H1 (cell line): ENCODE measurements around the gene EIF2AK2. TPM values are rescaled to one million over a fixed set of nuclear protein-coding genes. Genes with fewer than 3 reads are reported as not detected.

ENCODE experiments used
- CTCF ChIA-PET: fragments of 300-600 bp; sonication (Branson Sonifier 250); formaldehyde crosslinking; loops from one replicate; lab custom pipeline; 2021; ENCODE audit not compliant: partially characterized antibody; lab: Charles Lee
- POLR2A ChIA-PET: fragments of 300-600 bp; sonication (Branson Sonifier 250); formaldehyde crosslinking; loops from one replicate; lab custom pipeline; 2021; ENCODE audit warnings: inconsistent platforms; ENCODE audit not compliant: partially characterized antibody; lab: Charles Lee
- DNase-seq, 2 experiments: peaks; one replicate each; pipeline versions ENCODE4 v3.0.0 to v3.0.0-alpha.2; 2010 to 2022; ENCODE audit warnings: low spot score in 2 of 2, low read depth in 1 of 2, mixed read lengths in 1 of 2
- FAIRE-seq: peaks from 2 replicates; lab custom pipeline; 2011; peaks lifted over from hg19 to GRCh38; lab: Jason Lieb, UNC
- H2AFZ ChIP-seq: 2 replicates; pipeline ENCODE4 v1.8.1; 2012; ENCODE audit warnings: low read length, inconsistent platforms
- H2AK5ac ChIP-seq: 2 replicates; pipeline ENCODE4 v1.6.1; 2013; ENCODE audit warnings: low read depth, low read length
- H2BK120ac ChIP-seq: replicated peaks from 2 replicates; pipeline ENCODE3; 2013; ENCODE audit warnings: low read depth, low read length, inconsistent platforms
- H2BK12ac ChIP-seq: 2 replicates; pipeline ENCODE4 v1.6.1; 2013; ENCODE audit warnings: low read depth, low read length
- H2BK15ac ChIP-seq: 2 replicates; pipeline ENCODE4 v1.6.1; 2013; ENCODE audit warnings: low read length
- H2BK20ac ChIP-seq: 2 replicates; pipeline ENCODE4 v1.6.1; 2013; ENCODE audit warnings: low read length
- H2BK5ac ChIP-seq: 2 replicates; pipeline ENCODE4 v1.6.1; 2013; ENCODE audit warnings: low read depth, low read length
- H3K14ac ChIP-seq: 2 replicates; pipeline ENCODE4 v1.6.1; 2013; ENCODE audit warnings: inconsistent platforms; ENCODE audit not compliant: insufficient read length
- H3K18ac ChIP-seq: 2 replicates; pipeline ENCODE4 v1.6.1; 2013; ENCODE audit warnings: low read length; ENCODE audit errors: extremely low read depth
- H3K23ac ChIP-seq: 2 replicates; pipeline ENCODE4 v1.6.1; 2013; ENCODE audit warnings: inconsistent platforms; ENCODE audit not compliant: insufficient read length
- H3K23me2 ChIP-seq: 2 replicates; pipeline ENCODE4 v1.6.1; 2013; ENCODE audit warnings: low read depth, low read length
- H3K27ac ChIP-seq: 2 replicates; pipeline ENCODE4 v1.6.1; 2011; ENCODE audit warnings: low read depth, low read length, inconsistent platforms
- H3K27me3 ChIP-seq, 4 experiments: replicated peaks in 1 of 4; 1 replicate in 1 of 4; 2 replicates in 3 of 4; pipeline versions ENCODE4 v1.6.1 to v1.8.1; 2011 to 2013; ENCODE audit warnings: low read length in 3 of 4, mild to moderate bottlenecking in 3 of 4, inconsistent platforms in 2 of 4, mixed read lengths in 2 of 4, moderate library complexity in 1 of 4; ENCODE audit not compliant: control insufficient read depth in 3 of 4, insufficient read depth in 3 of 4; ENCODE audit errors: extremely low read depth in 1 of 4
- H3K36me3 ChIP-seq, 4 experiments: 2 replicates each; pipeline versions ENCODE4 v1.6.1 to v1.8.1; 2011 to 2013; ENCODE audit warnings: mild to moderate bottlenecking in 4 of 4, low read length in 3 of 4, moderate library complexity in 2 of 4, control low read depth in 1 of 4, inconsistent platforms in 1 of 4; ENCODE audit not compliant: insufficient read depth in 4 of 4, control insufficient read depth in 2 of 4
- H3K4ac ChIP-seq: replicated peaks from 2 replicates; pipeline ENCODE3; 2013; ENCODE audit warnings: low read length, low read depth, mixed read lengths, inconsistent platforms; ENCODE audit not compliant: insufficient read length
- H3K4me1 ChIP-seq, 4 experiments: replicated peaks in 1 of 4; 1 replicate in 1 of 4; 2 replicates in 3 of 4; pipeline versions ENCODE4 v1.6.1 to v1.8.1; 2011 to 2013; ENCODE audit warnings: low read length in 3 of 4, inconsistent platforms in 2 of 4, mixed read lengths in 1 of 4; ENCODE audit not compliant: insufficient read depth in 4 of 4, control insufficient read depth in 3 of 4
- H3K4me2 ChIP-seq, 2 experiments: 2 replicates each; pipeline versions ENCODE4 v1.6.1 to v1.8.1; 2011 to 2013; ENCODE audit warnings: low read depth in 2 of 2, low read length in 2 of 2, control low read depth in 1 of 2, inconsistent platforms in 1 of 2, mild to moderate bottlenecking in 1 of 2; ENCODE audit not compliant: insufficient read depth in 1 of 2
- H3K4me3 ChIP-seq, 4 experiments: fragments of 200-600, 300-600 bp in 1 of 4; sonication (generic), shearing (Covaris generic), sonication (Bioruptor Twin) in 1 of 4; 2 replicates each; pipeline versions ENCODE4 v1.5.1 to v1.8.1; 2011 to 2016; ENCODE audit warnings: low read length in 4 of 4, low read depth in 3 of 4, control low read depth in 2 of 4, inconsistent platforms in 2 of 4, mild to moderate bottlenecking in 2 of 4, mixed read lengths in 1 of 4, moderate library complexity in 1 of 4; ENCODE audit not compliant: insufficient read depth in 2 of 4; ENCODE audit errors: extremely low read depth in 1 of 4
- H3K56ac ChIP-seq: replicated peaks from 2 replicates; pipeline ENCODE3; 2013; ENCODE audit warnings: low read depth, mild to moderate bottlenecking, mixed read lengths, low read length, inconsistent platforms; ENCODE audit not compliant: insufficient read length
- H3K79me1 ChIP-seq: 2 replicates; pipeline ENCODE4 v1.6.1; 2013; ENCODE audit warnings: low read depth, low read length, control low read depth
- H3K79me2 ChIP-seq, 2 experiments: 2 replicates each; pipeline versions ENCODE4 v1.6.1 to v1.8.1; 2012 to 2013; ENCODE audit warnings: low read length in 2 of 2, mild to moderate bottlenecking in 2 of 2, inconsistent platforms in 1 of 2; ENCODE audit not compliant: insufficient read depth in 2 of 2, control insufficient read depth in 1 of 2
- H3K9ac ChIP-seq, 4 experiments: replicated peaks in 1 of 4; 1 replicate in 1 of 4; 2 replicates in 3 of 4; pipeline versions ENCODE4 v1.6.1 to v1.8.1; 2011 to 2013; ENCODE audit warnings: low read depth in 3 of 4, low read length in 3 of 4, control low read depth in 2 of 4, mild to moderate bottlenecking in 2 of 4, moderate library complexity in 2 of 4, inconsistent platforms in 1 of 4; ENCODE audit errors: extremely low read depth in 1 of 4
- H3K9me3 ChIP-seq, 2 experiments: 2 replicates each; pipeline versions ENCODE4 v1.6.1 to v1.8.1; 2012 to 2013; ENCODE audit warnings: mild to moderate bottlenecking in 2 of 2, moderate library complexity in 2 of 2, control low read depth in 1 of 2, inconsistent platforms in 1 of 2, low read depth in 1 of 2, low read length in 1 of 2, mixed read lengths in 1 of 2; ENCODE audit not compliant: insufficient read depth in 2 of 2
- H4K20me1 ChIP-seq, 2 experiments: replicated peaks in 1 of 2; 2 replicates each; pipeline versions ENCODE3 to v1.8.1; 2011 to 2013; ENCODE audit warnings: inconsistent platforms in 2 of 2, low read length in 2 of 2, mild to moderate bottlenecking in 1 of 2; ENCODE audit not compliant: insufficient read depth in 2 of 2, control insufficient read depth in 1 of 2
- H4K5ac ChIP-seq: 2 replicates; pipeline ENCODE4 v1.6.1; 2013; ENCODE audit warnings: low read length, low read depth, mixed read lengths, inconsistent platforms; ENCODE audit not compliant: insufficient read length
- H4K8ac ChIP-seq: 2 replicates; pipeline ENCODE4 v1.8.0; 2013; ENCODE audit warnings: mild to moderate bottlenecking, moderate library complexity, low read length, inconsistent platforms; ENCODE audit not compliant: insufficient read depth; ENCODE audit errors: extremely low read depth
- H4K91ac ChIP-seq: replicated peaks from 2 replicates; pipeline ENCODE3; 2013; ENCODE audit warnings: low read length, mixed read lengths, inconsistent platforms; ENCODE audit not compliant: insufficient read length
- BCL11A ChIP-seq, 2 experiments: IDR thresholded peaks; one replicate each; pipeline ENCODE4 v1.6.1; 2011; ENCODE audit warnings: low read depth in 2 of 2, low read length in 2 of 2, mild to moderate bottlenecking in 2 of 2
- CREB1 ChIP-seq: IDR thresholded peaks from 2 replicates; pipeline ENCODE4 v1.6.1; 2012; ENCODE audit warnings: inconsistent platforms
- FOSL1 ChIP-seq: IDR thresholded peaks from 2 replicates; pipeline ENCODE4 v1.6.1; 2011; ENCODE audit warnings: mild to moderate bottlenecking, low read depth, low read length, moderate library complexity; ENCODE audit not compliant: insufficient read depth
- HDAC2 ChIP-seq, 2 experiments: fragments of 300-600 bp in 1 of 2; sonication (generic) in 1 of 2; IDR thresholded peaks; 2 replicates each; pipeline ENCODE4 v1.6.1; 2011 to 2012; ENCODE audit warnings: low read depth in 2 of 2, low read length in 2 of 2, mild to moderate bottlenecking in 2 of 2, moderate library complexity in 2 of 2, borderline replicate concordance in 1 of 2, inconsistent platforms in 1 of 2
- KDM4A ChIP-seq: IDR thresholded peaks from one replicate; pipeline ENCODE4 v1.7.1; 2012; ENCODE audit warnings: low read depth, mild to moderate bottlenecking, moderate library complexity, low read length, inconsistent platforms; ENCODE audit not compliant: severe bottlenecking
- MAFK ChIP-seq: IDR thresholded peaks from 2 replicates; pipeline ENCODE4 v1.6.1; 2012; ENCODE audit warnings: low read depth, mild to moderate bottlenecking, improper control_type of control experiment, low read length
- NRF1 ChIP-seq: IDR thresholded peaks from 2 replicates; pipeline ENCODE4 v1.6.1; 2011; ENCODE audit warnings: mild to moderate bottlenecking, low read depth, low read length, improper control_type of control experiment
- RNF2 ChIP-seq: fragments of 200-900, 300-1000 bp; sonication (generic); IDR thresholded peaks from 2 replicates; pipeline ENCODE4 v1.7.1; 2016; ENCODE audit warnings: borderline replicate concordance, low read depth, mild to moderate bottlenecking, antibody characterized with exemption, low read length; ENCODE audit not compliant: poor library complexity, severe bottlenecking; ENCODE audit errors: missing control alignments
- SP2 ChIP-seq: IDR thresholded peaks from 2 replicates; pipeline ENCODE4 v1.6.1; 2012; ENCODE audit warnings: mild to moderate bottlenecking, low read length, inconsistent platforms
- WGBS, 2 experiments: shearing (Covaris generic) in 1 of 2; methylation state at CpG; one replicate each; pipeline versions ENCODE4 v1.1.6 to v1.1.7; 2013 to 2015; ENCODE audit warnings: low lambda C conversion rate in 2 of 2, mixed read lengths in 2 of 2, inconsistent platforms in 1 of 2, low coverage in 1 of 2, missing lambda C conversion rate in 1 of 2; ENCODE audit not compliant: insufficient replicate concordance in 2 of 2, insufficient coverage in 1 of 2, insufficient read length in 1 of 2; ENCODE audit errors: extremely low coverage in 1 of 2, missing lambda C conversion rate in 1 of 2; 5-methylcytosine and 5-hydroxymethylcytosine counted together
- polyA plus RNA-seq, 7 experiments: library from polyadenylated mRNA; depleted of rRNA in 3 of 7; stranded (reverse) in 5 of 7; unstranded in 2 of 7; fragments of >200 nt in 5 of 7; fragments of 200-250 nt in 2 of 7; gene quantifications; 1 replicate in 5 of 7; 2 replicates in 1 of 7; 4 replicates in 1 of 7; pipeline versions ENCODE4 v1.2.1 to v1.2.3, GENCODE V29; 2011 to 2013; ENCODE audit warnings: missing spikeins in 2 of 7, mixed read lengths in 2 of 7
- total RNA-seq: library from RNA; stranded (reverse); fragmentation: NEBNext Ultra II Directional; extraction: Animal tissue kit (Norgen Biotek cat#: 25700); gene quantifications from 2 replicates; pipeline ENCODE4 v1.2.1, GENCODE V29; 2021

EIF2AK2 gene
- total and polyA plus RNA-seq, 2 of the 8 experiments (the other 6 are each of a cell fraction or from before 2014, with no cell fraction given): 13.1 to 46.9 TPM

GRCh38 chr2:37100054-37100453, 56.7 kb downstream of the EIF2AK2 start:
- H2BK5ac ChIP-seq: no peak overlapping the region
- no peaks in the 10 kb centered on the region for H3K4me1 ChIP-seq
- no peak overlapping the region for H4K8ac ChIP-seq
- H3K27me3 ChIP-seq: no peaks in the 10 kb centered on the region
- H3K23ac ChIP-seq: no peak overlapping the region
- no peak overlapping the region for H3K9ac ChIP-seq
- no peak overlapping the region for H3K27ac ChIP-seq
- H3K56ac ChIP-seq: no peak overlapping the region
- 74% methylated on average over 1 of the region's 1 CpG; no CpG with 5 or more reads in 1 of the 2 experiments for WGBS, 2 experiments
- no peaks in the 10 kb centered on the region for H3K23me2 ChIP-seq
- H3K36me3 ChIP-seq: peaks cover 0 to 10% (median 2%) of the 10 kb centered on the region in 4 experiments; a peak in 5 of 8 replicates
- H3K4me2 ChIP-seq: no peak overlapping the region
- no peak overlapping the region for H3K4me3 ChIP-seq
- no peaks in the 10 kb centered on the region for H4K20me1 ChIP-seq
- no peak overlapping the region for H2AFZ ChIP-seq
- H3K18ac ChIP-seq: no peak overlapping the region
- H3K14ac ChIP-seq: no peak overlapping the region
- POLR2A ChIA-PET: no interaction called here
- H4K5ac ChIP-seq: no peak overlapping the region
- no peak overlapping the region for H2BK12ac ChIP-seq
- H2AK5ac ChIP-seq: no peak overlapping the region
- H3K4ac ChIP-seq: no peak overlapping the region
- no peak for FAIRE-seq
- no peaks in the 10 kb centered on the region for H3K79me2 ChIP-seq
- CTCF ChIA-PET: no interaction called here
- H2BK20ac ChIP-seq: no peak overlapping the region
- H4K91ac ChIP-seq: no peak overlapping the region
- no peak overlapping the region for H2BK15ac ChIP-seq
- H2BK120ac ChIP-seq: no peak overlapping the region
- no peaks in the 10 kb centered on the region for H3K9me3 ChIP-seq
- no peak for DNase-seq
- no peaks in the 10 kb centered on the region for H3K79me1 ChIP-seq
- TF ChIP-seq NRF1 (no peak), HDAC2 (IDR thresholded peaks at IDR 0.05; ENCODE audit: borderline replicate concordance in 1 of 2, low read depth in 2 of 2, low read length in 2 of 2) (no peak), KDM4A (no peak), SP2 (no peak), CREB1 (no peak), RNF2 (no peak), MAFK (no peak), FOSL1 (no peak), BCL11A (IDR thresholded peaks at IDR 0.05; ENCODE audit: low read depth in 2 of 2, low read length in 2 of 2) (no peak)
